Measurements from ENCODE around the gene TRPM3.

Gene TRPM3

GRCh38 chr9:70534471-70534870 is 587.0 kb downstream of the TRPM3 start:
- in situ Hi-C loops (cut with HindIII; ENCODE audit: low sequenced_read_pairs), result no loop called here
- TF ChIP-seq CTCF (IDR thresholded peaks at IDR 0.05; ENCODE audit: low read depth, low read length, missing control alignments), result no peak
- DNase-seq (ENCODE audit: low read depth), result no peak
- H3K4me3 ChIP-seq (ENCODE audit: low read depth, low read length), result no peak overlapping the region

- H3K4me3 ChIP-seq (ENCODE audit: low read depth, low read length), result no peak overlapping the region
- in situ Hi-C loops (cut with HindIII; ENCODE audit: low sequenced_read_pairs), result no loop called here
- DNase-seq (ENCODE audit: low read depth), result no peak
- no peak for TF ChIP-seq CTCF (IDR thresholded peaks at IDR 0.05; ENCODE audit: low read depth, low read length, missing control alignments)
Measured at GRCh38 chr9:70534061-70534460, 587.4 kb downstream of the TRPM3 start.

GRCh38 chr9:70533492-70533891 is 587.9 kb downstream of the TRPM3 start:
- no peak for DNase-seq (ENCODE audit: low read depth)
- no peak overlapping the region for H3K4me3 ChIP-seq (ENCODE audit: low read depth, low read length)
- in situ Hi-C loops (cut with HindIII; ENCODE audit: low sequenced_read_pairs), result no loop called here
- no peak for TF ChIP-seq CTCF (IDR thresholded peaks at IDR 0.05; ENCODE audit: low read depth, low read length, missing control alignments)

- DNase-seq (ENCODE audit: low read depth), result no peak
- no peak for TF ChIP-seq CTCF (IDR thresholded peaks at IDR 0.05; ENCODE audit: low read depth, low read length, missing control alignments)
- H3K4me3 ChIP-seq (ENCODE audit: low read depth, low read length), result no peak overlapping the region
- in situ Hi-C loops (cut with HindIII; ENCODE audit: low sequenced_read_pairs), result no loop called here
Measured at GRCh38 chr9:70532716-70533115, 588.7 kb downstream of the TRPM3 start.

- DNase-seq (ENCODE audit: low read depth), result no peak
- in situ Hi-C loops (cut with HindIII; ENCODE audit: low sequenced_read_pairs), result no loop called here
- H3K4me3 ChIP-seq (ENCODE audit: low read depth, low read length), result no peak overlapping the region
- TF ChIP-seq CTCF (IDR thresholded peaks at IDR 0.05; ENCODE audit: low read depth, low read length, missing control alignments), result no peak
Measured at GRCh38 chr9:70531311-70531710, 590.1 kb downstream of the TRPM3 start.

- TF ChIP-seq CTCF (IDR thresholded peaks at IDR 0.05; ENCODE audit: low read depth, low read length, missing control alignments), result no peak
- no peak for DNase-seq (ENCODE audit: low read depth)
- no peak overlapping the region for H3K4me3 ChIP-seq (ENCODE audit: low read depth, low read length)
- in situ Hi-C loops (cut with HindIII; ENCODE audit: low sequenced_read_pairs), result no loop called here
Measured at GRCh38 chr9:70530716-70531115, 590.7 kb downstream of the TRPM3 start.

GRCh38 chr9:70529833-70530232 is 591.6 kb downstream of the TRPM3 start:
- no peak for DNase-seq (ENCODE audit: low read depth)
- no peak overlapping the region for H3K4me3 ChIP-seq (ENCODE audit: low read depth, low read length)
- in situ Hi-C loops (cut with HindIII; ENCODE audit: low sequenced_read_pairs), result no loop called here
- no peak for TF ChIP-seq CTCF (IDR thresholded peaks at IDR 0.05; ENCODE audit: low read depth, low read length, missing control alignments)
